SK-N-SH (cell line): ENCODE measurements around the gene FOXL2NB. TPM values are rescaled to one million over a fixed set of nuclear protein-coding genes. Genes with fewer than 3 reads are reported as not detected.

Experiments used
- CTCF ChIA-PET: fragments of 300-600, 350-600 bp; formaldehyde crosslinking; extraction: SDS; loops from one replicate; lab custom pipeline; 2021; lab: Yijun Ruan, JAX
- POLR2A ChIA-PET: fragments of 350-600 bp; sonication (Branson Sonifier 250); formaldehyde crosslinking; extraction: SDS; loops from one replicate; lab custom pipeline; 2020; ENCODE audit warnings: antibody characterized with exemption, inconsistent platforms; lab: Yijun Ruan, JAX
- DNase-seq: peaks from one replicate; pipeline ENCODE4 v3.0.0; 2012
- H2AFZ ChIP-seq: fragments of 200-600 bp; sonication (generic); 2 replicates; pipeline ENCODE4 v1.8.1; 2016; ENCODE audit warnings: antibody characterized with exemption, mild to moderate bottlenecking, low read depth
- H3F3A ChIP-seq: fragments of 200-600 bp; sonication (generic); replicated peaks from 2 replicates; pipeline ENCODE3; 2016; ENCODE audit warnings: antibody characterized with exemption, mild to moderate bottlenecking; ENCODE audit not compliant: insufficient read depth
- H3K27ac ChIP-seq, 2 experiments: fragments of 200-500 bp in 1 of 2; fragments of 200-600 bp in 1 of 2; sonication (Bioruptor generic) in 1 of 2; sonication (generic), shearing (Covaris generic) in 1 of 2; 2 replicates each; pipeline versions ENCODE4 v1.5.1 to v1.6.1; 2014 to 2016; ENCODE audit warnings: low read depth in 2 of 2, inconsistent platforms in 1 of 2, low read length in 1 of 2, mild to moderate bottlenecking in 1 of 2, mixed read lengths in 1 of 2
- H3K27me3 ChIP-seq: fragments of 200-600 bp; sonication (generic), shearing (Covaris generic); 2 replicates; pipeline ENCODE4 v1.6.1; 2016; ENCODE audit warnings: mixed run types; ENCODE audit not compliant: insufficient read depth
- H3K36me3 ChIP-seq, 2 experiments: fragments of 200-500 bp in 1 of 2; fragments of 200-600 bp in 1 of 2; sonication (Bioruptor generic) in 1 of 2; sonication (generic) in 1 of 2; replicated peaks in 1 of 2; 2 replicates each; pipeline versions ENCODE3 to v1.5.1; 2014 to 2016; ENCODE audit warnings: low read length in 1 of 2, mild to moderate bottlenecking in 1 of 2; ENCODE audit not compliant: insufficient read depth in 2 of 2, control insufficient read depth in 1 of 2
- H3K4me1 ChIP-seq, 2 experiments: fragments of 200-500 bp in 1 of 2; fragments of 200-600 bp in 1 of 2; sonication (Bioruptor generic) in 1 of 2; sonication (generic), shearing (Covaris generic) in 1 of 2; 2 replicates each; pipeline versions ENCODE4 v1.5.1 to v1.6.1; 2014 to 2016; ENCODE audit warnings: low read depth in 1 of 2, low read length in 1 of 2, mixed run types in 1 of 2; ENCODE audit not compliant: insufficient read depth in 2 of 2, control insufficient read depth in 1 of 2
- H3K4me2 ChIP-seq: fragments of 200-600 bp; sonication (generic), shearing (Covaris generic); 2 replicates; pipeline ENCODE4 v1.6.1; 2017; ENCODE audit warnings: mixed run types
- H3K4me3 ChIP-seq, 2 experiments: fragments of 200-500 bp in 1 of 2; fragments of 200-600 bp in 1 of 2; sonication (Bioruptor generic) in 1 of 2; sonication (generic), shearing (Covaris generic) in 1 of 2; 2 replicates each; pipeline versions ENCODE4 v1.5.1 to v1.8.1; 2014 to 2016; ENCODE audit warnings: low read depth in 2 of 2, inconsistent platforms in 1 of 2, low read length in 1 of 2, mild to moderate bottlenecking in 1 of 2, mixed read lengths in 1 of 2, moderate library complexity in 1 of 2
- H3K79me2 ChIP-seq: fragments of 200-600 bp; sonication (generic); 2 replicates; pipeline ENCODE4 v1.8.1; 2017; ENCODE audit warnings: mild to moderate bottlenecking; ENCODE audit not compliant: insufficient read depth
- H3K9ac ChIP-seq: fragments of 200-600 bp; sonication (generic); 2 replicates; pipeline ENCODE4 v1.6.1; 2017; ENCODE audit warnings: mixed run types
- H3K9me2 ChIP-seq: fragments of 200-600 bp; sonication (generic); 2 replicates; pipeline ENCODE4 v1.6.1; 2017; ENCODE audit warnings: mixed run types
- H3K9me3 ChIP-seq: fragments of 200-600 bp; sonication (generic); 2 replicates; pipeline ENCODE4 v1.6.1; 2017; ENCODE audit warnings: mixed run types, mild to moderate bottlenecking, moderate library complexity
- H4K20me1 ChIP-seq: fragments of 200-600 bp; sonication (generic); 2 replicates; pipeline ENCODE4 v1.6.1; 2017; ENCODE audit warnings: mild to moderate bottlenecking, mixed run types; ENCODE audit not compliant: insufficient read depth
- CHD2 ChIP-seq: fragments of 150-350 bp; IDR thresholded peaks from 2 replicates; pipeline ENCODE4 v1.6.1; 2018; ENCODE audit warnings: low read length; ENCODE audit not compliant: partially characterized antibody
- ELF1 ChIP-seq: IDR thresholded peaks from 2 replicates; pipeline ENCODE4 v1.4.0; 2012
- EP300 ChIP-seq, 2 experiments: IDR thresholded peaks; 2 replicates each; pipeline versions ENCODE4 v1.4.0 to v1.6.1; 2012; ENCODE audit warnings: borderline replicate concordance in 1 of 2, low read depth in 1 of 2, low read length in 1 of 2
- EZH2phosphoT487 ChIP-seq: fragments of 200-600 bp; sonication (generic); IDR thresholded peaks from 2 replicates; pipeline ENCODE4 v1.6.1; 2017; ENCODE audit warnings: low read depth, mixed run types, mild to moderate bottlenecking, antibody characterized with exemption, moderate library complexity, borderline replicate concordance
- FOSL2 ChIP-seq: IDR thresholded peaks from 2 replicates; pipeline ENCODE4 v1.4.0; 2012; ENCODE audit warnings: low read depth, mild to moderate bottlenecking, moderate library complexity, borderline replicate concordance
- GATA2 ChIP-seq: sonication (generic); formaldehyde crosslinking; IDR thresholded peaks from 2 replicates; pipeline ENCODE4 v1.5.0; 2020; ENCODE audit warnings: mild to moderate bottlenecking, missing genetic modification reagents
- JUND ChIP-seq: IDR thresholded peaks from 2 replicates; pipeline ENCODE4 v1.4.0; 2012
- MXI1 ChIP-seq: IDR thresholded peaks from 2 replicates; pipeline ENCODE4 v1.6.1; 2012; ENCODE audit warnings: mild to moderate bottlenecking, low read depth, low read length, improper control_type of control experiment
- NFIC ChIP-seq: IDR thresholded peaks from 2 replicates; pipeline ENCODE4 v1.4.0; 2012; ENCODE audit warnings: borderline replicate concordance
- NRF1 ChIP-seq: IDR thresholded peaks from 2 replicates; pipeline ENCODE4 v1.6.1; 2012; ENCODE audit warnings: low read depth, mild to moderate bottlenecking, low read length
- POLR2AphosphoS5 ChIP-seq: IDR thresholded peaks from 2 replicates; pipeline ENCODE4 v1.6.1; 2012; ENCODE audit warnings: low read depth, low read length
- RAD21 ChIP-seq: IDR thresholded peaks from 2 replicates; pipeline ENCODE4 v1.6.1; 2012; ENCODE audit warnings: mild to moderate bottlenecking, low read length
- RCOR1 ChIP-seq: fragments of 150-350 bp; IDR thresholded peaks from 2 replicates; pipeline ENCODE4 v1.6.1; 2017; ENCODE audit warnings: antibody characterized with exemption, low read length
- RXRA ChIP-seq: IDR thresholded peaks from 2 replicates; pipeline ENCODE4 v1.4.0; 2012; ENCODE audit warnings: low read depth, mild to moderate bottlenecking, borderline replicate concordance
- SIN3A ChIP-seq: IDR thresholded peaks from 2 replicates; pipeline ENCODE4 v1.6.1; 2012; ENCODE audit warnings: low read depth, mild to moderate bottlenecking, low read length, moderate library complexity, borderline replicate concordance
- SMC3 ChIP-seq: IDR thresholded peaks from 2 replicates; pipeline ENCODE4 v1.6.1; 2012; ENCODE audit warnings: low read depth, low read length, improper control_type of control experiment
- TCF12 ChIP-seq: IDR thresholded peaks from 2 replicates; pipeline ENCODE4 v1.4.0; 2012
- WGBS: methylation state at CpG from one replicate; pipeline ENCODE4 v1.1.6; 2017; ENCODE audit warnings: low lambda C conversion rate; 5-methylcytosine and 5-hydroxymethylcytosine counted together
- polyA plus RNA-seq, 3 experiments: library from polyadenylated mRNA; depleted of rRNA; stranded (reverse); fragments of >200 nt; gene quantifications; 2 replicates each; pipeline ENCODE4 v1.2.3, GENCODE V29; 2012
- TF ChIP-seq, protein P1 (sequence below): IDR thresholded peaks from 2 replicates; pipeline ENCODE4 v1.6.1; 2012; ENCODE audit warnings: mild to moderate bottlenecking, low read depth, low read length, moderate library complexity
- TF ChIP-seq, protein P2 (sequence below): IDR thresholded peaks from 2 replicates; pipeline ENCODE4 v1.4.0; 2012; ENCODE audit warnings: low read depth, borderline replicate concordance
- TF ChIP-seq, protein P3 (sequence below): fragments of 150-350 bp; IDR thresholded peaks from 2 replicates; pipeline ENCODE4 v1.6.1; 2016; ENCODE audit warnings: mild to moderate bottlenecking, low read depth, low read length
- TF ChIP-seq, protein P4 (sequence below): IDR thresholded peaks from 2 replicates; pipeline ENCODE4; 2012
- TF ChIP-seq, protein P5 (sequence below): fragments of 200-600 bp; sonication (generic); IDR thresholded peaks from 2 replicates; pipeline ENCODE4 v1.6.1; 2017; ENCODE audit warnings: antibody characterized with exemption, mild to moderate bottlenecking, moderate library complexity
- TF ChIP-seq, protein P6 (sequence below): fragments of 150-350 bp; IDR thresholded peaks from 2 replicates; pipeline ENCODE4 v1.6.1; 2017; ENCODE audit warnings: antibody characterized with exemption, low read length, low read depth, borderline replicate concordance

Gene FOXL2NB
- polyA plus RNA-seq, 1 of the 3 experiments (the other 2 are of a cell fraction), result not detected

DNA sequence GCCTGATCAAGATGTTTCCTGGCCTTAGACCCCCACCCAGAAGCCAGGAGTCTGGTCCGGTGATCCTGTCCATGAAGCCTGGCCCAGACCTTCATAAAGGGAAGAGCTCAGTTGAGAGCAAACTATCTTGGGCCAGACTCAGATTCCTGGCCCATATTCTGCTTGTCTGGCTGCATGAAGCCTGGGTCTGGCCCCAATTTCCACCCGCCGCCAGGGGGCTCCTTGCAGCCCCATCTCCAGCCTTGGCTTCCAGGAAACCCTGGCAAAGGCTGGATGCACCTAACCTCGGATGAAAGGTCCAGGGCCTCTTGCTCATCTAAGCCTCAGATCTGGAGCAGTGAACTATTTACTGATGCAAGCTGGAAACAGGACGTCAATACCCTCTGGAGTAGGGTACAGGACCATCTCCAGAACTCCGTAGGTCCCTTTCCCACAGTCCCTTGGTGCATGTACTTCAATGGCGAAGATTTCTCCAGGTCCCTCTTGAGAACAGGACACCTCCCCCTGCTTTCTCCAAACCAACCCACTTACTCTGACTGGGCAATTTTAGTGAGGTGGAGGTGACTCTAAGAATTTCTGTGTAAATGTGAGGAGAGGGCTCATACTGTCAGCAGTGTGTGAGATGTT is 5.6 kb upstream of the FOXL2NB start:
- Histone ChIP-seq H3F3A (no peaks in the 10 kb centered on the region), H4K20me1 (peaks cover 22% of the 10 kb centered on the region), H3K4me3 (no peak overlapping the region; a peak in 1 of 4 replicates), H3K9me3 (no peaks in the 10 kb centered on the region), H2AFZ (no peak overlapping the region), H3K27ac (no peak overlapping the region), H3K9ac (no peak overlapping the region), H3K79me2 (no peaks in the 10 kb centered on the region), H3K27me3 (peaks cover 97% of the 10 kb centered on the region), H3K36me3 (no peaks in the 10 kb centered on the region), H3K4me1 (peaks cover 0 to 6% of the 10 kb centered on the region in 2 experiments; a peak in 2 of 4 replicates), H3K4me2 (no peak overlapping the region), H3K9me2 (no peaks in the 10 kb centered on the region)
- WGBS, result 31% methylated on average over 5 of the region's 7 CpGs
- POLR2A ChIA-PET, result no interaction called here
- CTCF ChIA-PET, result interaction anchor here (0.7 to 3.6 kb wide), 15 partner anchors 9 to 387 kb away, joined by 3 to 25 read pairs (median 5); no protein-coding TSS in a partner anchor
- peak; percentile 74 for DNase-seq
- TF ChIP-seq, protein P1, sequence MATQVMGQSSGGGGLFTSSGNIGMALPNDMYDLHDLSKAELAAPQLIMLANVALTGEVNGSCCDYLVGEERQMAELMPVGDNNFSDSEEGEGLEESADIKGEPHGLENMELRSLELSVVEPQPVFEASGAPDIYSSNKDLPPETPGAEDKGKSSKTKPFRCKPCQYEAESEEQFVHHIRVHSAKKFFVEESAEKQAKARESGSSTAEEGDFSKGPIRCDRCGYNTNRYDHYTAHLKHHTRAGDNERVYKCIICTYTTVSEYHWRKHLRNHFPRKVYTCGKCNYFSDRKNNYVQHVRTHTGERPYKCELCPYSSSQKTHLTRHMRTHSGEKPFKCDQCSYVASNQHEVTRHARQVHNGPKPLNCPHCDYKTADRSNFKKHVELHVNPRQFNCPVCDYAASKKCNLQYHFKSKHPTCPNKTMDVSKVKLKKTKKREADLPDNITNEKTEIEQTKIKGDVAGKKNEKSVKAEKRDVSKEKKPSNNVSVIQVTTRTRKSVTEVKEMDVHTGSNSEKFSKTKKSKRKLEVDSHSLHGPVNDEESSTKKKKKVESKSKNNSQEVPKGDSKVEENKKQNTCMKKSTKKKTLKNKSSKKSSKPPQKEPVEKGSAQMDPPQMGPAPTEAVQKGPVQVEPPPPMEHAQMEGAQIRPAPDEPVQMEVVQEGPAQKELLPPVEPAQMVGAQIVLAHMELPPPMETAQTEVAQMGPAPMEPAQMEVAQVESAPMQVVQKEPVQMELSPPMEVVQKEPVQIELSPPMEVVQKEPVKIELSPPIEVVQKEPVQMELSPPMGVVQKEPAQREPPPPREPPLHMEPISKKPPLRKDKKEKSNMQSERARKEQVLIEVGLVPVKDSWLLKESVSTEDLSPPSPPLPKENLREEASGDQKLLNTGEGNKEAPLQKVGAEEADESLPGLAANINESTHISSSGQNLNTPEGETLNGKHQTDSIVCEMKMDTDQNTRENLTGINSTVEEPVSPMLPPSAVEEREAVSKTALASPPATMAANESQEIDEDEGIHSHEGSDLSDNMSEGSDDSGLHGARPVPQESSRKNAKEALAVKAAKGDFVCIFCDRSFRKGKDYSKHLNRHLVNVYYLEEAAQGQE, result no peak
- TF ChIP-seq MXI1 (no peak), JUND (no peak), CHD2 (no peak), NRF1 (no peak), GATA2 (CRISPR knock-in tag) (no peak), RXRA (no peak), RAD21 (peak; percentile 27; the same call in 1 of the 2 replicates), FOSL2 (no peak), EZH2phosphoT487 (no peak), RCOR1 (no peak), EP300 (IDR thresholded peaks at IDR 0.05; ENCODE audit: borderline replicate concordance in 1 of 2, low read depth in 1 of 2, low read length in 1 of 2) (no peak), NFIC (no peak), TCF12 (no peak), SMC3 (peak; percentile 44), SIN3A (no peak), ELF1 (0 out of 2 replicates have a peak, but pooled peaks have one; percentile 8), POLR2AphosphoS5 (no peak)
- TF ChIP-seq, protein P2, sequence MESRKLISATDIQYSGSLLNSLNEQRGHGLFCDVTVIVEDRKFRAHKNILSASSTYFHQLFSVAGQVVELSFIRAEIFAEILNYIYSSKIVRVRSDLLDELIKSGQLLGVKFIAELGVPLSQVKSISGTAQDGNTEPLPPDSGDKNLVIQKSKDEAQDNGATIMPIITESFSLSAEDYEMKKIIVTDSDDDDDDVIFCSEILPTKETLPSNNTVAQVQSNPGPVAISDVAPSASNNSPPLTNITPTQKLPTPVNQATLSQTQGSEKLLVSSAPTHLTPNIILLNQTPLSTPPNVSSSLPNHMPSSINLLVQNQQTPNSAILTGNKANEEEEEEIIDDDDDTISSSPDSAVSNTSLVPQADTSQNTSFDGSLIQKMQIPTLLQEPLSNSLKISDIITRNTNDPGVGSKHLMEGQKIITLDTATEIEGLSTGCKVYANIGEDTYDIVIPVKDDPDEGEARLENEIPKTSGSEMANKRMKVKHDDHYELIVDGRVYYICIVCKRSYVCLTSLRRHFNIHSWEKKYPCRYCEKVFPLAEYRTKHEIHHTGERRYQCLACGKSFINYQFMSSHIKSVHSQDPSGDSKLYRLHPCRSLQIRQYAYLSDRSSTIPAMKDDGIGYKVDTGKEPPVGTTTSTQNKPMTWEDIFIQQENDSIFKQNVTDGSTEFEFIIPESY, result no peak
- TF ChIP-seq, protein P3, sequence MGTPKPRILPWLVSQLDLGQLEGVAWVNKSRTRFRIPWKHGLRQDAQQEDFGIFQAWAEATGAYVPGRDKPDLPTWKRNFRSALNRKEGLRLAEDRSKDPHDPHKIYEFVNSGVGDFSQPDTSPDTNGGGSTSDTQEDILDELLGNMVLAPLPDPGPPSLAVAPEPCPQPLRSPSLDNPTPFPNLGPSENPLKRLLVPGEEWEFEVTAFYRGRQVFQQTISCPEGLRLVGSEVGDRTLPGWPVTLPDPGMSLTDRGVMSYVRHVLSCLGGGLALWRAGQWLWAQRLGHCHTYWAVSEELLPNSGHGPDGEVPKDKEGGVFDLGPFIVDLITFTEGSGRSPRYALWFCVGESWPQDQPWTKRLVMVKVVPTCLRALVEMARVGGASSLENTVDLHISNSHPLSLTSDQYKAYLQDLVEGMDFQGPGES, result no peak
- TF ChIP-seq, protein P4, sequence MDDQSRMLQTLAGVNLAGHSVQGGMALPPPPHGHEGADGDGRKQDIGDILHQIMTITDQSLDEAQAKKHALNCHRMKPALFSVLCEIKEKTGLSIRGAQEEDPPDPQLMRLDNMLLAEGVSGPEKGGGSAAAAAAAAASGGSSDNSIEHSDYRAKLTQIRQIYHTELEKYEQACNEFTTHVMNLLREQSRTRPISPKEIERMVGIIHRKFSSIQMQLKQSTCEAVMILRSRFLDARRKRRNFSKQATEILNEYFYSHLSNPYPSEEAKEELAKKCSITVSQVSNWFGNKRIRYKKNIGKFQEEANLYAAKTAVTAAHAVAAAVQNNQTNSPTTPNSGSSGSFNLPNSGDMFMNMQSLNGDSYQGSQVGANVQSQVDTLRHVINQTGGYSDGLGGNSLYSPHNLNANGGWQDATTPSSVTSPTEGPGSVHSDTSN, result no peak
- TF ChIP-seq, protein P5, sequence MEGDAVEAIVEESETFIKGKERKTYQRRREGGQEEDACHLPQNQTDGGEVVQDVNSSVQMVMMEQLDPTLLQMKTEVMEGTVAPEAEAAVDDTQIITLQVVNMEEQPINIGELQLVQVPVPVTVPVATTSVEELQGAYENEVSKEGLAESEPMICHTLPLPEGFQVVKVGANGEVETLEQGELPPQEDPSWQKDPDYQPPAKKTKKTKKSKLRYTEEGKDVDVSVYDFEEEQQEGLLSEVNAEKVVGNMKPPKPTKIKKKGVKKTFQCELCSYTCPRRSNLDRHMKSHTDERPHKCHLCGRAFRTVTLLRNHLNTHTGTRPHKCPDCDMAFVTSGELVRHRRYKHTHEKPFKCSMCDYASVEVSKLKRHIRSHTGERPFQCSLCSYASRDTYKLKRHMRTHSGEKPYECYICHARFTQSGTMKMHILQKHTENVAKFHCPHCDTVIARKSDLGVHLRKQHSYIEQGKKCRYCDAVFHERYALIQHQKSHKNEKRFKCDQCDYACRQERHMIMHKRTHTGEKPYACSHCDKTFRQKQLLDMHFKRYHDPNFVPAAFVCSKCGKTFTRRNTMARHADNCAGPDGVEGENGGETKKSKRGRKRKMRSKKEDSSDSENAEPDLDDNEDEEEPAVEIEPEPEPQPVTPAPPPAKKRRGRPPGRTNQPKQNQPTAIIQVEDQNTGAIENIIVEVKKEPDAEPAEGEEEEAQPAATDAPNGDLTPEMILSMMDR, result peak; percentile 59
- TF ChIP-seq, protein P6, sequence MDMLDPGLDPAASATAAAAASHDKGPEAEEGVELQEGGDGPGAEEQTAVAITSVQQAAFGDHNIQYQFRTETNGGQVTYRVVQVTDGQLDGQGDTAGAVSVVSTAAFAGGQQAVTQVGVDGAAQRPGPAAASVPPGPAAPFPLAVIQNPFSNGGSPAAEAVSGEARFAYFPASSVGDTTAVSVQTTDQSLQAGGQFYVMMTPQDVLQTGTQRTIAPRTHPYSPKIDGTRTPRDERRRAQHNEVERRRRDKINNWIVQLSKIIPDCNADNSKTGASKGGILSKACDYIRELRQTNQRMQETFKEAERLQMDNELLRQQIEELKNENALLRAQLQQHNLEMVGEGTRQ, result no peak
